GM12872 (cell line): ENCODE data around the gene RBM19.

Experiments used
- TF ChIP-seq, protein P1 (sequence below): IDR thresholded peaks from 3 replicates; pipeline ENCODE4 v1.5.1; 2011; ENCODE audit warnings: low read depth, mild to moderate bottlenecking, low read length, moderate library complexity; ENCODE audit not compliant: insufficient read depth

RBM19 gene

DNA sequence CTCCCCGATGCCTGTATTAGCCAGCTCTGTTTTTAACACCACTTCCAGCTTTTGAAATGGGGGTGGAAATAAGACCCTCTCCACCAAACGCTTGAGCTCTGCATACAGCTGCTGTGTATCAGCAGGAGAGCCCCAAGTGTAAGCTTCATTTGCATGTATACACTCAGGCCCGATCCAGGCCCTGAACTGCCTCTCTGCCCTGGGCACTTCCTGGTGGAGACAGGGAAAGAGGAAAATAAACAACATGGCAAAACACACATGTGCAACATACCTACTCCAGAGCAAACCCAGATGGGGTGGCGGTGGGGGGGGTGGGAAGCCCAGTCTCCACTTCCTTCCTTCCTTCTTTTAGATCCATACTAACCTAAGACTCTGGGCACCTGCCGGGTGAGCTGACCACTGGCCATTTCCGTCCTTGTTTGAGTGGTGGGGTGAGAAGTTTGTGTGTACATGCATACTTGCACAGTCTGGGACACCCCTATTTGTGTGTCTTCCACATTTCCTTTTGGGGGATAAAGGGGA lies 55.3 kb downstream of the RBM19 start:
- TF ChIP-seq, protein P1, sequence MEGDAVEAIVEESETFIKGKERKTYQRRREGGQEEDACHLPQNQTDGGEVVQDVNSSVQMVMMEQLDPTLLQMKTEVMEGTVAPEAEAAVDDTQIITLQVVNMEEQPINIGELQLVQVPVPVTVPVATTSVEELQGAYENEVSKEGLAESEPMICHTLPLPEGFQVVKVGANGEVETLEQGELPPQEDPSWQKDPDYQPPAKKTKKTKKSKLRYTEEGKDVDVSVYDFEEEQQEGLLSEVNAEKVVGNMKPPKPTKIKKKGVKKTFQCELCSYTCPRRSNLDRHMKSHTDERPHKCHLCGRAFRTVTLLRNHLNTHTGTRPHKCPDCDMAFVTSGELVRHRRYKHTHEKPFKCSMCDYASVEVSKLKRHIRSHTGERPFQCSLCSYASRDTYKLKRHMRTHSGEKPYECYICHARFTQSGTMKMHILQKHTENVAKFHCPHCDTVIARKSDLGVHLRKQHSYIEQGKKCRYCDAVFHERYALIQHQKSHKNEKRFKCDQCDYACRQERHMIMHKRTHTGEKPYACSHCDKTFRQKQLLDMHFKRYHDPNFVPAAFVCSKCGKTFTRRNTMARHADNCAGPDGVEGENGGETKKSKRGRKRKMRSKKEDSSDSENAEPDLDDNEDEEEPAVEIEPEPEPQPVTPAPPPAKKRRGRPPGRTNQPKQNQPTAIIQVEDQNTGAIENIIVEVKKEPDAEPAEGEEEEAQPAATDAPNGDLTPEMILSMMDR = no peak

DNA sequence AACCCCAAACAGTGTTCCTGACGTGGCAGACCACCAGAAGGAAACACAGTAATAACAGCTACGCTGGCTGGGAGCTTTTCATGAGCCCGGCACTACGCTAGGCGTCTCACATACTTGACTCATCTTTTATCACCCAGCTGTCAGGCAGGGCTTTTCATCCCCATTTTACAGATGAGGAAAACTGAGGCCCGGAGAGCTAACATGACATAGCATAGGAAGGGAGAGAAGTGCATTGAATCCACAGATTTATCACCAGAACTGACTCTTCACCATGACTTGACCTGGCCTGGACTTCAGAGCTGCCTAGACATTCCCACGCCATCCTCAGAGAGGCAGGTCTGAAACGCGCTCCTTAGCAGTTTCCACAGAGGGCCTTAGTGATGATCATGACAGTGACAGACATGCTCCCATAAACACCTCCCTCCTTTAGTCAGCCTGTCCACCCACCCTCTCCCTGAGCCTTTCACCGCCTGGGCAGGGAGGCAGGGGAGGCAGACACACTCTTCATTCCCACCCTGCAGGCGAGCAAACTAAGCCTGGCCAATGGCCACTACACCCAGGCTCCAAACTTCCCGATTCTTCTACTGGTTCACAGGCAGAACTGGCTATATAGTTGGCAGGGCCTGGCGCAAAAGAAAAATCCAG lies 56.2 kb downstream of the RBM19 start:
- TF ChIP-seq, protein P1 = no peak

- TF ChIP-seq, protein P1 = no peak
Observed at GRCh38 chr12:113908584-113909100, 57.5 kb downstream of the RBM19 start.

DNA sequence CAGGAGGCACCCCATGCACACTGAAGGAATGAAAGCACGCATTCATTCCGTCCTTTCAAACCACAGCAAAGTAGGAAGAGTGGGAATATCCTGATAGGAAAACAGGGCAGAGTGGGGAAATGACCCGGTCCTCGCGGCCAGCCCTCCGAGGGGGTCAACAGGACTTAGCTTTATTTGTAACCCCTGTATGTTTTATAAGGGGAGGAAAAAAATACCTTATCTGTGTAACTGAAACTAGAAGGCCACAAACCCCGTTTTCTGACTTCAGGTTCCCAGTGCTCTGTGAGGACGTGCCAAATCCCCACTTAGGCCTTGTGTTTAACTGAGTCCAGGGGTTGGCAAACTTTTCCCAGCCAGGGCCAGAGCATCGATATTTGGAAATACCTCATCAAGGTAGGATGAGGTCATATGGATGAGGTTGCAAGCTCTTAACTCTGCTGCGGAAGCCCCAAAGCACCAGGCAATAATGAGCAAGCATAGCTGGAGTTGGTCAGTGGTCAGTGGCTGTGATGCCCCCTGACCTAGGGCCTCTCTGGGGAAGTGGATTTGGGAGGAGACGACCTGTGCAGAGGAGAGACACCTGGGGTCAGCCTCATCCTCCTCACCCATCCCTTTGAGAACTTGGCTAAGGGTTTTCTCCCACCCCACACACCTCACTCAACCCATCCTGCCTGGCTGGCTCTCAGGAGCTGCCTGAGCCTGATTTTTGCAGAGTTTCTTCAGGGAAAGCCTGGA lies 58.5 kb downstream of the RBM19 start:
- TF ChIP-seq, protein P1 = no peak

GRCh38 chr12:113906411-113907200 lies 59.5 kb downstream of the RBM19 start:
- TF ChIP-seq, protein P1 = no peak

- TF ChIP-seq, protein P1 = no peak
Observed at GRCh38 chr12:113905829-113906228, 60.3 kb downstream of the RBM19 start.

- TF ChIP-seq, protein P1 = no peak
Observed at GRCh38 chr12:113903381-113903863, 62.7 kb downstream of the RBM19 start.
